AG08395 (cell line): ENCODE measurements around the gene AMHR2.
"Not testable (repeated sequence)": the region's sequence is repeated elsewhere in the genome, so short reads cannot be mapped to it uniquely, and the experiment has no call there.

Experiments
- DNase-seq: peaks from one replicate; pipeline ENCODE4 v3.0.0; 2012; ENCODE audit warnings: mixed read lengths, low spot score

The AMHR2 gene

GRCh38 chr12:53415752-53416389 is 7.8 kb upstream of the AMHR2 start:
- DNase-seq: not testable (repeated sequence)

DNA sequence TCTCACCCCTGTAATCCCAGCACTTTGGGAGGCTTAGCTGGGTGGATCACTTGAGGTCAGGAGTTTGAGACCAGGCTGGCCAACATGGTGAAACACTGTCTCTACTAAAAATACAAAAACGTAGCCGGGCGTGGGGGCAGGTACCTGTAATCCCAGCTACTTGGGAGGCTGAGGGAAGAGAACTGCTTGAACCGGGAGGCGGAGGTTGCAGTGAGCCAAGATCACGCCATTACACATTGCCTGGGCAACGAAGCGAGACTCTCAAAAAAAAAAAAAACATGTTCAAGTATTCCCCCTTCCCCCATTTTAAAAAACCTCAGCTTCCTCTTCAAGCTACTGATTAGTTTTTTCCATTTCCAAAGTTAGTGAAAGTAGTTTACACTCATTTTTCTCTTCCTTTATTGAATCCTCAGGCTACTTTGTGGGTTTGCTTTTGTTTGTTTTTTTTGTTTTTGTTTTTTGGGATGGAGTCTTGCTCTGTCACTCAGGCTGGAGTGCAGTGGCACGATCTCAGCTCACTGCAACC is 6.3 kb upstream of the AMHR2 start:
- DNase-seq: not testable (repeated sequence)

- DNase-seq: no peak
Measured at GRCh38 chr12:53418221-53418620, 5.4 kb upstream of the AMHR2 start.

DNA sequence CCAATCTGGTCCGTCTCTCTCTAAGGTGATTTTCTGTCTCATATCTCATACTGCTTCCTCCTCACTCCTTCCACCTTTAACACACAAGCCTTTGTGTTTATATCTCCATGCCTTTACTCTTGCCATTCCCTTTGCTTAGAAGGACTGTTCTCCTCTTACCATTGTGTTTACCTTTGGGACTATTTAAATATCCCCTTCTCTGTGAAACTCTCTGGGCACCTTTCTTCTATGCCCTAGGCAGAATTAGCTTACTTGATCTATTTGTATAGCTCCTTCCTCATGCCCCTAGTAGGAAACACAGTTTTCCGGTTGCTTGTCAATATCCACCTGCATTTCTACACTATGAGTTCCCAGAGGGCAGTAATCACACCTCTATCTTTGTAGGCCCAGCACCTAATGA is 3.9 kb upstream of the AMHR2 start:
- no peak for DNase-seq

DNA sequence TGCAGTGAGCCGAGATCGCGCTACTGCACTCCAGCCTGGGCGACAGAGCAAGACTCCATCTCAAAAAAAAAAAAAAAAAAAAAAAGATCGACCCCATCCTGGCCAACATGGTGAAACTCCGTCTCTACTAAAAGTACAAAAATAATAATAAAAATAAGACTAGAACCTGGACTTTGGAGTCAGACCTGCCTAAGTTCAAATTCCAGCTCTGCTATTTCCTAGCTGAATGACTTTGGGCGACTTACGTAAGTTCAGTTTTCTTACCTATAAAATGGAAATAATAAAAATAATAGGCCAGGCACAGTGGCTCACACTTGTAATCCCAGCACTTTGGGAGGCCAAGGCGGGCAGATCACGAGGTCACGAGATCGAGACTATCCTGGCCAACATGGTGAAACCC is 1.4 kb upstream of the AMHR2 start:
- DNase-seq: not testable (repeated sequence)

GRCh38 chr12:53424626-53425514 is 1.2 kb downstream of the AMHR2 start:
- DNase-seq: no peak

- DNase-seq: no peak
Measured at GRCh38 chr12:53425515-53426150, 2.0 kb downstream of the AMHR2 start.

- DNase-seq: peak; percentile 85
Measured at GRCh38 chr12:53427905-53428594, 4.4 kb downstream of the AMHR2 start.

- DNase-seq: no peak
Measured at GRCh38 chr12:53428741-53429140, 5.1 kb downstream of the AMHR2 start.

DNA sequence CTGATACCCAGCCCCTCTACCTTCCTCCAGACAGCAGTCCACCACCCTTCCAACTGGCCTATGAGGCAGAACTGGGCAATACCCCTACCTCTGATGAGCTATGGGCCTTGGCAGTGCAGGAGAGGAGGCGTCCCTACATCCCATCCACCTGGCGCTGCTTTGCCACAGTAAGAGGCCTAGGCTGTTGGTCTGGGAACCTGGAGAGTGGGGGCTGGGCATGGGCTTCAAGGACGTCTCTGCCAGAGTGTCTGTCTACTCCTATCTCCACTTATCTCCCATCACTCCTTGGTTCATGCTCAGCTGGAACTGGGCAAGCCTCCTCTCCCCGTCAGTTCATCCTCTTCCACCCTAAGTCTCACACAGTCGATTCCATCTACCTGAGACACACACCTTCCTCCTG is 6.5 kb downstream of the AMHR2 start:
- DNase-seq: no peak

DNA sequence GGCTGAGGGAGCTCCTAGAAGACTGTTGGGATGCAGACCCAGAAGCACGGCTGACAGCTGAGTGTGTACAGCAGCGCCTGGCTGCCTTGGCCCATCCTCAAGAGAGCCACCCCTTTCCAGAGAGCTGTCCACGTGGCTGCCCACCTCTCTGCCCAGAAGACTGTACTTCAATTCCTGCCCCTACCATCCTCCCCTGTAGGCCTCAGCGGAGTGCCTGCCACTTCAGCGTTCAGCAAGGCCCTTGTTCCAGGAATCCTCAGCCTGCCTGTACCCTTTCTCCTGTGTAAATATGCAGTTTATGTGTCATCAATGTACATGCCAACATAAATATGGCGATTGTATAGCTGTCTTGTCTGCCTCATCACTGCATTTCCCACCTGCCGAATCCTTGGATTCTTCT is 7.5 kb downstream of the AMHR2 start:
- no peak for DNase-seq

- not testable (repeated sequence) for DNase-seq
Measured at GRCh38 chr12:53435326-53435725, 11.7 kb downstream of the AMHR2 start.

DNA sequence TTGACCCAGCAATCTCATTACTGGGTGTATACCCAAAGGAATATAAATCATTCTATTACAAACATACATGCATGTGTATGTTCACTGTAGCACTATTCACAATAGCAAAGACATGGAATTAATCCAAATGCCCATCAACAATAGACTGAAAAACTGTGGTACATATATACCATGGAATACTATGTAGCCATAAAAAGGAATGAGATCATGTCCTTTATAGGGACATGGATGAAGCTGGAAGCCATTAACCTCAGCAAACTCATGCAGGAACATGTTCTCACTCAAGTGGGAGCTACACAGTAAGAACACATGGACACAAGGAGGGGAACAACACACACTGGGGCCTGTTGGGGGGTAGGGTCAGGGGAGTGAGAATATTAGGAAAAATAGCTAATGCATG is 15.9 kb downstream of the AMHR2 start:
- not testable (repeated sequence) for DNase-seq

DNA sequence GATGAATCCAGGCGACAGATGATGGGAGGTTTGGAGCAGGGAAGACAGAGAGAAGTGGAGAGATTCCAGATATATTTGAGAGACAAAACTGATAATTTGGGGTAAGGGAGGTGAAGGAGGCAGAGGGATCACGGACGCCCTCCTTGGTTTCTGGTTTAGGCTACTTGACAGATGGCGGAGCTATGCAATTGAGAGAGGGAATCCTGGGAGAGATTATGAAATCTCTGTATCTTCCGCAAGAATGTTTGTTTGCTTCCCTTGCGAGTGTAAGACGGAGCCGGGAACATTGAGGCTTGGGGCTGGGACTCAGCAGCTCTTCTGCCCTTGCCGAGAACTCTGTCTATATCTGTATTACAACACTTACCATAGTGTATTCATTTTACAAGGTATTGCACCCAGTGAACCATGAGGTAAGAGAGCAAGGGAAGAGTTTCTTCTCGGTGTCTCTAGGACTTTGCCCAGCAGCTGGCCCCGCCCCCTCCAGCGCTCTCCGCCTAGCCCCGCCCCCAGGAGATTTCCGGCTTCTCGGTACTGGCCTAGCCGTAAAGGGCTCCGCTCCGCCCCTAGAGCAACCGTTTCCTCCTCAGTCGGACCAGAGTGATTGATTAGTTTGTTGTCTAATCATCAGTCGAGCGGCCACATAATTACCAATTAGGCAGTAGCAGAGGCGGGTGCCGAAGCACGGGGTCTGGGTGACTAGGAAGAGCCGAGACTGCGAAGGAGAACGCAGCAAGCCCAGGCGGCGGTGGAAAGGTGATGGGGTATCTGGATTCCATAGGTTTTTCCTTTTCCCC is 17.6 kb downstream of the AMHR2 start, which contains the start of gene PRR13:
Gene PRR13 (plus strand): TSS at position 695 of the 794 bp plus-strand sequence. CDS start 981 bp downstream, outside the sequence.
- DNase-seq: peak; percentile 98

GRCh38 chr12:53443955-53444354 is 20.3 kb downstream of the AMHR2 start:
- no peak for DNase-seq

- DNase-seq: not testable (repeated sequence)
Measured at GRCh38 chr12:53444593-53445325, 21.1 kb downstream of the AMHR2 start.

DNA sequence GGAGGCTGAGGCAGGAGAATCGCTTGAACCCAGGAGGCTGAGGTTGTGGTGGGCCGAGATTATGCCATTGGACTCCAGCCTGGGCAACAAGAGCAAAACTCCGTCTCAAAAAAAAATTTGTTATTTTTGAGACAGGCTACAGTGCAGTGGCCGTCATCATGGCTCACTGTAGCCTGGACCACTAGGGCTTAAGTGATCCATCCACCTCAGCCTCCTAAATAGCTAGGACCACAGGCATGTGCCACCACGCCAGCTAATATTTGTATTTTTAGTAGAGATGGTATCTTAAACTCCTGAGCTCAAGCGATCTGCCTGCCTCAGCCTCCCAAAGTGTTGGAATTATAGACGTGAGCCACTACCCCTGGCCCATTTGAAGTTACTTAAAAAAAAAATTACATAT is 27.3 kb downstream of the AMHR2 start:
- no peak for DNase-seq

- peak; percentile 98 for DNase-seq
Measured at GRCh38 chr12:53451661-53452158, 28.1 kb downstream of the AMHR2 start, which contains the start of gene PCBP2. TSS of gene PCBP2 (plus strand) at chr12:53452102. CDS start at chr12:53454801, 2,699 bp downstream.

DNA sequence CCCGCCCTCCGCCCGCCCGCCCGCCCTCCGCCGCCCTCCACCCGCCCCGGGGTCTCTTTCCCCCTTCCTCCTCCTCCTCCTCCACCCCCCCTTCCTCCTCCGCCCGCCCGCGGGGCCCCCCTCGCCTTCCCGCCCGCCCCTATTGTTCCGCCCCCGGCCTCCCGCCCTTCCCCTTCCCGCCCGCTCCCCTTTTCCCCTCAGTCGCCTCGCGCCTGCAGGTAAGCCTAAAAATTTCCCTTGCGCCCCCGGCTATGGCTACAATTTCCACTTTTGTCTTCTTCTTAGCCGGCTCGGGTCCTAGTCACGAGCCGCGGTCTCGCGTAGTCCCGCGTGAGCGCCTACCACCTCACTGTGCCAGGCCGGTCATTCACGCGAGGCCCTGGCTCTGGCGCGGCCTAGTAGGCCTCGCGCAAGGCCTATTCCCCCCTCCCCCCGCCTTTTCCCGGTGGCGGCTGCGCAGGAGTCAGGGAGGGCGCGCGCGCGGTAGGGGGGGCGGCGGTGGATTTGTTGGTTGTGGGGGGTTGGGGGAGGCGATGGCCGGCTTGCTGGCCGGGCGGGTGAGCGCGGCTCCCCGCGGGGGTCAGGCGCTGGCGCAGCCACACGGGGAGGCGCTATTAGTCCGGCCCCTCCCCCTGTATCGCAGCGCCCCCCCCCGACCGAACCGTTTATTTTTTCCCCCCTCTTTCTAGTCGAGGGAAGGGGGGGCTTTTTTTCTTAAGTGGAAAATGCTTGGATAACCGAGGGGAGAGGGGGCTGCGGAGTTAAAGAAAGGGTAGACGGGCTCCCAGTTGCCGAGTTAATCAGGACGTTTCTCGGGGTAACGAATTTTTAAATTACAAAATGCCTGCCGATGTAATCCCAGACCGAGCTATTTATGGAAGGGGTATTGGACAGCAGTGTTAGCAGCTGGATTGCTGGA is 28.8 kb downstream of the AMHR2 start:
- peak; percentile 88 for DNase-seq
